ENCODE results near the gene HACE1. TPM values are rescaled to one million over a fixed set of nuclear protein-coding genes. Genes with fewer than 3 reads are reported as not detected.
"Not testable (repeated sequence)": the region's sequence is repeated elsewhere in the genome, so short reads cannot be mapped to it uniquely, and the experiment has no call there.

The HACE1 gene
- total RNA-seq, 1 donor = 16.6 TPM

GRCh38 chr6:104828478-104828877 lies 31.2 kb downstream of the HACE1 start:
- TF ChIP-seq CTCF (IDR thresholded peaks at IDR 0.05; ENCODE audit: extremely low read depth, low read depth, low read length) = no peak

GRCh38 chr6:104820820-104821219 lies 38.9 kb downstream of the HACE1 start:
- not testable (repeated sequence) for H3K27ac ChIP-seq (ENCODE audit: low read depth, low read length); H3K27me3 ChIP-seq (ENCODE audit: insufficient read depth, low read length); H3K4me3 ChIP-seq (ENCODE audit: insufficient read depth, low read length); H3K36me3 ChIP-seq (ENCODE audit: insufficient read depth, low read length); H4K20me1 ChIP-seq (ENCODE audit: insufficient read depth, low read length); H3K4me2 ChIP-seq (ENCODE audit: insufficient read depth, low read length); H3K79me2 ChIP-seq (ENCODE audit: insufficient read depth, low read length); H3K9me3 ChIP-seq (ENCODE audit: low read depth, low read length); H2AFZ ChIP-seq (ENCODE audit: low read length); H3K4me1 ChIP-seq (ENCODE audit: insufficient read depth, low read length); DNase-seq (ENCODE audit: insufficient read length, low spot score, missing footprints)

More at GRCh38 chr6:104828478-104828877, 31.2 kb downstream of the HACE1 start:
- Histone ChIP-seq H3K36me3 (ENCODE audit: insufficient read depth, low read length) (no peaks in the 10 kb centered on the region), H3K4me2 (ENCODE audit: insufficient read depth, low read length) (no peak overlapping the region), H3K27ac (ENCODE audit: low read depth, low read length) (no peak overlapping the region), H4K20me1 (ENCODE audit: insufficient read depth, low read length) (no peaks in the 10 kb centered on the region), H3K4me1 (ENCODE audit: insufficient read depth, low read length) (no peaks in the 10 kb centered on the region), H3K4me3 (ENCODE audit: insufficient read depth, low read length) (no peak overlapping the region), H3K79me2 (ENCODE audit: insufficient read depth, low read length) (no peaks in the 10 kb centered on the region), H3K9me3 (ENCODE audit: low read depth, low read length) (no peaks in the 10 kb centered on the region), H3K27me3 (ENCODE audit: insufficient read depth, low read length) (no peaks in the 10 kb centered on the region), H2AFZ (ENCODE audit: low read length) (no peak overlapping the region)
- peak; percentile 2 for DNase-seq (ENCODE audit: insufficient read length, low spot score, missing footprints)

DNA sequence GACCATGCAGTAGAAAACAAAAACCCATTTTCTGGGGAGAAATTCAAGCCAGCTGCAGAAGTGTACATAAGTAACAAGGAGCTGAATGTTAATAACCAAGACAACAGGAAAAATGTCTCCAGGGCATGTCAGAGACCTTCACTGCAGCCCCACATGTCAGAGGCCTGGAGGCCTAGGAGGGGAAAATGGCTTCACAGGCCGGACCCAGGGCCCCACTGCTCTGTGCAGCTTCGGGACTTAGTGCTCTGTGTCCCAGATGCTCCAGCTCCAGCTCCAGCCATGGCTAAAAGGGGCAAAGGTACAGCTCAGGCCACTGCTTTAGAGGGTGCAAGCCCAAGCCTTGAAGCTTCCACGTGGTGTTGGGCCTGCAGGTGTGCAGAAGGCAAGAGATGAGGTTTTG lies 43.6 kb downstream of the HACE1 start:
- H3K4me3 ChIP-seq (ENCODE audit: insufficient read depth, low read length) = no peak overlapping the region
- no peaks in the 10 kb centered on the region for H3K27me3 ChIP-seq (ENCODE audit: insufficient read depth, low read length)
- no peaks in the 10 kb centered on the region for H3K4me1 ChIP-seq (ENCODE audit: insufficient read depth, low read length)
- H3K4me2 ChIP-seq (ENCODE audit: insufficient read depth, low read length) = no peak overlapping the region
- H3K36me3 ChIP-seq (ENCODE audit: insufficient read depth, low read length) = no peaks in the 10 kb centered on the region
- H4K20me1 ChIP-seq (ENCODE audit: insufficient read depth, low read length) = no peaks in the 10 kb centered on the region
- DNase-seq (ENCODE audit: insufficient read length, low spot score, missing footprints) = no peak
- no peak for TF ChIP-seq CTCF (IDR thresholded peaks at IDR 0.05; ENCODE audit: extremely low read depth, low read depth, low read length)
- H2AFZ ChIP-seq (ENCODE audit: low read length) = no peak overlapping the region
- H3K9me3 ChIP-seq (ENCODE audit: low read depth, low read length) = no peaks in the 10 kb centered on the region
- H3K27ac ChIP-seq (ENCODE audit: low read depth, low read length) = no peak overlapping the region
- no peaks in the 10 kb centered on the region for H3K79me2 ChIP-seq (ENCODE audit: insufficient read depth, low read length)

GRCh38 chr6:104814743-104815142 lies 45.0 kb downstream of the HACE1 start:
- Histone ChIP-seq H3K4me2 (ENCODE audit: insufficient read depth, low read length) (no peak overlapping the region), H3K27ac (ENCODE audit: low read depth, low read length) (no peak overlapping the region), H3K4me3 (ENCODE audit: insufficient read depth, low read length) (no peak overlapping the region), H4K20me1 (ENCODE audit: insufficient read depth, low read length) (no peaks in the 10 kb centered on the region), H3K27me3 (ENCODE audit: insufficient read depth, low read length) (no peaks in the 10 kb centered on the region), H3K79me2 (ENCODE audit: insufficient read depth, low read length) (no peaks in the 10 kb centered on the region), H2AFZ (ENCODE audit: low read length) (no peak overlapping the region), H3K4me1 (ENCODE audit: insufficient read depth, low read length) (no peaks in the 10 kb centered on the region), H3K9me3 (ENCODE audit: low read depth, low read length) (no peaks in the 10 kb centered on the region), H3K36me3 (ENCODE audit: insufficient read depth, low read length) (no peaks in the 10 kb centered on the region)
- DNase-seq (ENCODE audit: insufficient read length, low spot score, missing footprints) = no peak
- TF ChIP-seq CTCF (IDR thresholded peaks at IDR 0.05; ENCODE audit: extremely low read depth, low read depth, low read length) = no peak

All from osteoblast (primary cell).